HG03135 (cell line): ENCODE measurements around the gene SPATA16.
"Not testable (repeated sequence)": the region's sequence is repeated elsewhere in the genome, so short reads cannot be mapped to it uniquely, and the experiment has no call there.

Experiments used
- ATAC-seq: cut with Tn5 transposase; IDR thresholded peaks from one replicate; pipeline ENCODE4 v1.9.1; 2021; ENCODE audit warnings: mild to moderate bottlenecking, moderate library complexity; ENCODE audit not compliant: unreplicated experiment

Gene SPATA16

GRCh38 chr3:172903642-172904320 is 237.3 kb downstream of the SPATA16 start:
- ATAC-seq = no peak

GRCh38 chr3:172892158-172892557 is 248.9 kb downstream of the SPATA16 start:
- no peak for ATAC-seq

DNA sequence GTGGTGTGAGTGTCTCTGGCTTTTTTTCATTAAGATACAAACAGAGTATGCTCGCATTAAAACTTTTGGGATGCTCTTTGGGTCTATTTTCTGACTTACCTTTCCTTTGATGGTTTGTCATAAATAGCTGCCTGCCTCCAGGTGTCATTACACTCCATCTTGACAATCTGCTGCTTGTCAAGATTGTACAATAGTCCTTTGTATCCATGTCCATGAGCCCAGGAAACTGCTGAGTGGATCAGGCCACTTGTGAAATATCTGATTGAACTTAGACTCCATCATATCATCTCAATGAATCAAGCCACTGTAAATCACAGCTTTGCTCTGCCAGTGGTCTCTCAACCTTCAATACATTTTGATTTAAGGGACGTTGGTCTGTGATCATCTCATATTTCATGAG is 255.3 kb downstream of the SPATA16 start:
- no peak for ATAC-seq

GRCh38 chr3:172882563-172882962 is 258.5 kb downstream of the SPATA16 start:
- no peak for ATAC-seq

DNA sequence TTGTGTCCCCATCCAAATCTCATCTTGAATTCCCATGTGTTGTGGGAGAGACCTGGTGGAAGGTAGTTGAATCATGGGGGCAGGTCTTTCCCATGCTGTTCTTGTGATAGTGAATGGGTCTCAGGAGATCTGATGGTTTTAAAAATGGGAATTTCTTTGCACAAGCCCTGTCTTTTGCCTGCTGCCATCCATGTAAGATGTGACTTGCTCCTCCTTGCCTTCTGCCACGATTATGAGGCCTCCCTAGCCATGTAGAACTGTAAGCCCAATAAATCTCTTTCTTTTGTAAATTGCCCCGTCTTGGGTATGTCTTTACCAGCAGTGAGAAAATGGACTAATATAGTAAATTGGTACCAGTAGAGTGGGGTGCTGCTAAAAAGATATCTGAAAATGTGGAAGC is 261.7 kb downstream of the SPATA16 start:
- not testable (repeated sequence) for ATAC-seq

DNA sequence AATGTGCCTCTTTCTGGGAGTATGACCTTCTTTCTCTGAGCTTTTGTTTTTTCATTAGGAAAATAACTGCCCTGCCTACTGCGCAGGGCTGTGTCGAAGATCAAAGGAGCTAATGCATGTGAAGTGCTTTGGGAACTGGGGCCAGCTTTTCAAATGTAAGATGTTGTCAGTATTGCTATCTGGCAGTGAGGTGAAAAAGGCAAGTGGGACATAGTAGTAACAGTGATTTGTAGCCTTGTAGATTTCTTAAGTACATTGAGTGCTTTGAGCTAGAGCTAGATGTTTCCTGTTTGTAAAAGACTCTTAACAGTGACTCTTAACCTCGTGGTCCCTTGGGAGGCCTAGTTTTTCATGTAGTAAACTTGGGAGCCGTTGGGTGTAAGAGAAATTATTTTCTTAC is 264.0 kb downstream of the SPATA16 start:
- ATAC-seq = no peak

- ATAC-seq = no peak
Observed at GRCh38 chr3:172876297-172876696, 264.7 kb downstream of the SPATA16 start.

DNA sequence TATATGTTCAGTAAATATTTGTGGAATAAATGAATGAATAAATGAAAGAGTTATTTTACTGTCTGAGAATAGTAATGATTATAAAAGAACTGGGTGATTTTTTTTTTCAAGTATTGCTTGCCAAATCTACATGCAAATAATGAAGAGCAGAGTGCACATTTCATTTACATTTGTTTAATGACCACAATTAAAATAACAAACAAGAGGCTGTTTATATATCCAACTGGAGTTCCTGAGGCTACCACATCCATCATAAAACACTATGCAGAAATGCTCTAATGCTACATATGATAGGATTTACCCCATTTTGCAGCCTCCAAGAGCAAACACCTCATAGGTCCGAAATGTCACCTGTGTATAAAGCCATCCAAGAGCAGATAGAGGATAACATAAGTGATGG is 266.0 kb downstream of the SPATA16 start:
- ATAC-seq = no peak

DNA sequence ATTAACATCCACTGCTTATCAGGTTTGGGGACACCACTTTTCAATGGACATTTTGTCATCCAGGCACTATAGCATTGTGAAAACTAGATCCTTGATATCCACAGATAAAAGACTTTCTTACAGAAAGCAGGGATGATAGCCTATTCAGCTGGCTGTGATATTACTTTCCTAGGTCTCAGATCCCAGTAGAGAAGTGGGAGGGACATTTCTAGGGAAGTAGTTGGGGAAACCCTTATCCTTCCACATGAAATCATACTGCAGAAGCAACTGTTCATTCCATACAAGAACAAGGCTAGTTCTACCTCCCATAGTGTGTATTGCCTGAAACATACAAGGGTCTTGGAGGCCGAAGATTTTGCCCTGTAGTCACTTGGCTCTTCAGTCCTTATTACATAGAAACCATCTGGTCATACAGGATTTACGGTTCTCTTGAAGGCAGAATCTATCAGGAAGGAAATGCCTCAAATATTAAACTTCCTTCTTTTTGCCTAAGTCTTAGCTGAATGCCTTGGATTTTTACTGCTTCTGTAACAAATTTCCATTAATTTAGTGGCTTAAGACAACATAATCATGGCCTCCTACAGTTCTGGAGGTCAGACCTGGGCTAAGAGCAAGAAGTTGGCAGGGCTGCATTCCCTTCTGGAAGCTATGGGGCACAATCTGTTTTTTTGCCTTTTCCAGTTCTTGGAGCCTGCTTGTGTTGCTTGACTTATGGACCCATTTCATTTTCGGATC is 271.1 kb downstream of the SPATA16 start:
- no peak for ATAC-seq

- no peak for ATAC-seq
Observed at GRCh38 chr3:172869368-172869771, 271.7 kb downstream of the SPATA16 start.

- ATAC-seq = no peak
Observed at GRCh38 chr3:172868582-172869200, 272.3 kb downstream of the SPATA16 start.

- ATAC-seq = not testable (repeated sequence)
Observed at GRCh38 chr3:172866726-172867350, 274.2 kb downstream of the SPATA16 start.

- no peak for ATAC-seq
Observed at GRCh38 chr3:172859041-172859440, 282.0 kb downstream of the SPATA16 start.

DNA sequence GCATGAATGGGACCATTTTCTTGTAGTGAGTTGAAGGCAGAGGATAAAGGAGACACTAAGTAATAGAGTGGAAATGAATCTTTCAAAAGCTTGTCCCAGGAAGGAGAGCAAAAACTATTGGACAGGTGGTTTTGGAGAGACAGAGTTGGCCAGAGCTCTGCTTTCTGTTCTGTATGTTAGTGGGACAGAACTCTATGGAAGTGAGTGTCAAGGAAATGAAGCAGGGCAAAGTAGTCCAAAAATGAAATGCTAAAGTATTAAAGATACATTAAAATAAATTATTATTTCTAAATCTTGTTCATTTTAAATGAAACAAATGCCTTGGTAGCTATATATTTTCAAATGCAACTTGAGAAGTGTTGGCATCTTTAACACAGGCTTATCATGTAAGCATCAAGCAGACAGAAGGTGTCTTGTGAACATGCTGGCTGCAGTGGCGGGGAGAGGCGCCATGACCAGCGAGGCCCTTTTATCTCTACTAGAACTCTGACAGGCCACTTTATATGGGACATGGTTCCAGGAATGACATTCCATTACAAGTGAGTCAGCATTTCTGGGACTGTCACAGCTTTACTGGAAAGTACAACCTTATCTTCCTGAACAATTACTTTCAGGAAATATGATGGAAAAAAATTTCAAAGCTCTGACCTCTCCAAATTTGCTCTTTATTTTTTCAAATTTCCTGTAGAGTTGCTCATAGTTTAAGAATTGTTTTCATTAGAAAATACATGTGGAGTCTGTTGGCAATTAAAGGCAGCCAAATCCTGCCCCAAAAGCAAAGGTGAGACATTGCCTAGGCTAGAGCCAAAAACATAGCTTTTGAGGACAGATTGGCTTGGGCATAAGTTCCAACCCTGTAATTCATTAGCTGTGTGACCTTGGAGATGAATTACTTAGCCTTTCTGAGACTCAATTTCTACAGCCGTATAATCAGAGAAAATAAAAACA is 284.0 kb downstream of the SPATA16 start:
- no peak for ATAC-seq

- no peak for ATAC-seq
Observed at GRCh38 chr3:172855037-172855436, 286.0 kb downstream of the SPATA16 start.

DNA sequence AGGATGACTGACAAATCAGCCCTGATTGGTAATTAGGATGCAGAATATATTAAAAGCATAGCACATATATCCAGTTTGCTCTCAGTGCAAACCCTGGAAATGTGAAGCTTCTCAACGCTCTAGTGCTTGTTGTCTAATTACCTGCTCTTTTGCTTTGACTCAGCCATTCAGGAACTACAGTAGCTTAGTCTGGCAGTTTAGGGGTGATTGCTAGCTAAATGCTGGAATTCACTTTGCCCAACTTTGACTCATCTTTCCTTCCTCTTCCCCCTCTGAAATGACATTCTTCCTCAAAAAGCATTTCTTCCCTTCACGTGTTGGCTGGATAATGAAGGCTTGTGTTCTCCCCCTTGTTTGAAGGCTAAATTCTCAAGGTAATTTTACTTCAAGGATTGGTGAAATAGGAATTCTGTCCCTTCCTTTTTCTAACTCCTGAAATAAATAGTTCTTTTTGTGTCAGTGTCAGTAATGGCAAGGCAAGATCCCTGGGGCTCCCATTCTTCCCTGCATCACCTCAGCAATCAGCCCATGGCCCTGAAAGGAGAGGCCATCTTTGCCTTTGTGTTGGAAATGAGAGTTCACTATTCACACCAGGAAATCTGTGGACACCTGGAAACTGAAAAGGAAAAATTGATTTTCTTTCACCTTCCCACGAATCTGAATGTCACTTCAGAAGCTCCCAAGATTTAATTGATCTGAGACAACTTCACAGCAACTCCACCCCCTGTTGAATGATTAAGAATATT is 286.9 kb downstream of the SPATA16 start:
- ATAC-seq = no peak

GRCh38 chr3:172853005-172853404 is 288.0 kb downstream of the SPATA16 start:
- no peak for ATAC-seq

GRCh38 chr3:172848910-172849309 is 292.1 kb downstream of the SPATA16 start:
- ATAC-seq = no peak

DNA sequence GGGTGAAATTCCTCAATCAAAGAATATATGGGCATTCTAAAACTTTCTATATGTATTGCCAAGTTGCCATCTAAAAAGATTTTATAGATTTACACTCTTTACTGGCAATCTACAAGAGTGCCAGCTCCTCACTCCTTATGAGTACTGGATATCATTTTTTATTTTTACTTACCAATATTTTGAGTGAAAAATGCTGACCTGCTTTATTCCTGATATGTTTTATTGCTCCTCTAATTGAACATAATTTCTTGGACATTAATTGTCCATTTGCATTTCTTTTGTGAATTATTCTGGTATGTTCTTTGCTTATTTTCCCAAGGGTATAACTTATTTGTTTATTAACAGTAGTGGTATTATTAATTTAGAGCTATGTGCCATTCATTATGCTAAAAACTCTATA is 293.7 kb downstream of the SPATA16 start:
- no peak for ATAC-seq

- ATAC-seq = no peak
Observed at GRCh38 chr3:172846706-172847105, 294.3 kb downstream of the SPATA16 start.
